NCI-H748 (cell line): ENCODE results near the gene BLMH.
"Not testable (repeated sequence)": the region's sequence is repeated elsewhere in the genome, so short reads cannot be mapped to it uniquely, and the experiment has no call there.

Experiments used
- DNase-seq: peaks from one replicate; lab custom pipeline; 2025; ENCODE audit not compliant: unreplicated experiment; lab: John Stamatoyannopoulos, UW

BLMH gene

DNA sequence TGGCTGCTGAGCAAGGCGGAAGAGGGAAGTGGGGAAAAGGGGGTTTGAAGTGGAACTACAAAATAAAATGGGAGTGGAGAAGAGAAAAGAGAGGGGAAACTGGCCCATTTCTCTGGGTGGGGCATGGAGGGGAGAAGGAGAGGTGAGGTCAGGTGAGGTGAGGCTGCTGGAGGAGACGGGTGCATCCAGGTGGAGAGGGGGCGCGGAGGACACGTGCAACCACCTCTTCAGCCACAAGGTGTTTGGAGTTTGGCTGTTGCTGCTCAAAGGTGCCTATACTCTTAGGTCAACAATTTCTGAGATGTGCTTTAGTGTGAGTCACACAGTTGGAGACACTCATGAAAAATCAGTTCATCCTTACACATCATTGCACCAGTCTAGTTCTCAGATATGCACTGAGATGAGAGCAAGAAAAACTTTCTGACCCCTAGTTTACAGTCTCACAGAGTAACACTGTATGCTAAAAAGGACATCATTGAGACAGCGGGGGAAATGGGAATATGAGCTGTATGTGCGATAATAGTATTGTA lies 61.1 kb downstream of the BLMH start:
- DNase-seq: no peak

DNA sequence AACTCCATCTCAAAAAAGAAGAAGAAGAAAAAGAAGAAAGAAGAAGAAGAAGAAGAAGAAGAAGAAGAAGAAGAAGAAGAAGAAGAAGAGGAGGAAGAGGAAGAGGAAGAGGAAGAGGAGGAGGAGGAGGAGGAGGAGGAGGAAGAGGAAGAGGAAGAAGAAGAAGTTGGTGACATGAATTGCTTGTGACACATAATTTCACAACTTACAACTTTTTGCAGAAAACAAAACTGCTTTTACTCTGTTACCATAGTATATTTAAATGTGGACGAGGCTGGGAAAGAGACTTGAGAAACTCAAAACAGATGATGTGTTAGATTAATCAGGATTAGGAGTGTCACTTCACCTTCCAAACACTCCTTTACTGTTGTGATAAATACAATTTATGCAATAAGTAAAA lies 61.7 kb downstream of the BLMH start:
- DNase-seq: not testable (repeated sequence)

DNA sequence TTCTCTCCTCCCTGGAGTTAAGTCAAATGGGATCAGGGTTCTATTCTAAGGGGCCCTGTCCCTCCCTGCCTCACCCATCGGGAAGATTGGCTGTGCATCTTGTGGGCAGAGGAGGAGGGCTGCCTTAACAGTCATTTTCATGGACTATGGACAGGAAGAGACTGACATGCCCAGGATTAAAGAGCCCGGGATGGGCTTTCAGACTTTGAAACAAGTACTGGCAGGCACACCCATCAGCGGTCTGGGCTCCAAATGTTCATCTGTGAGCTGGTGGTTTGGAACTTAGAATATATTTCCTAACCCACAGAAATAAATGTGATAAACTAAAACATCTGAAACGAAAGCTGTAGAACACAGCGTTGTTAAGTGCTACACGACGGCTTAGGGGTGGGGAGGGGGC lies 62.7 kb downstream of the BLMH start:
- no peak for DNase-seq

DNA sequence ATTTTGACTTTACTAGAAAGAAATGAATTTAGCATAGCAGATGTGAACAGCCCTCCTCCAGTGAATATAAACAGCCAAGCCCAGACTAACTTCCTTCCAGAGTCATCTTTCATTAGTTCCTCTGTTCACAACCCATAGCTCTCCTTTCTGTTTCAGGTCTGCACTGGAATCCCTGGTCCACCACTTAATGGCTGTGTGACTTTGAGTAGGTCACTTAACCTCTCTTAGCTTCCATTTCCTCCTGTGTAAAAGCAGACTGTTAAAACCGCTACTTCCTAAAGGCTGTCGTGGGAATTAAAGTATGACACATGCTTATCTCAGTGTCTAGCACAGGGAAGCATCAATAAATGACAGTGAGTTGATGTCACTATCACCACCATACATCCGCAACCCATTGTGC lies 63.7 kb downstream of the BLMH start:
- no peak for DNase-seq

DNA sequence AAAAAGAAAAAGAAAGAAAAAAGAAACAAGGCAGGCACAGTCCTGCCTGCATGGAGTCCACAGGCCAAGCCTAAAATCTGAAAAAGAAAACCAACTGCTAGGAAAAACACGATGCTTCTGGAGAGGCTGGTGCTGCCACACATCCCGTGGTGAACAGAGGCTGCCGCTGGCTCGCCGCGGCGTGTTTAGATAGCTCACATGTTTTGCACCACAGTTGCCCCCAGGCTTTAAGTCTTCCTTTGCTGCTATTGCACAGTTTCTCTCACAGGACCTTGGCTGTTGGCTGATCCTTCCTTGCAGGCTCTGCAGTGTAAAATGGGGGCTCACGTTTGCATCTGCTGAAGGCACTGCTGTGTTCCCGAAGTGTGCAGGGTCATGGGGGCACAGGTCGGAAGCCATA lies 64.9 kb downstream of the BLMH start:
- no peak for DNase-seq

DNA sequence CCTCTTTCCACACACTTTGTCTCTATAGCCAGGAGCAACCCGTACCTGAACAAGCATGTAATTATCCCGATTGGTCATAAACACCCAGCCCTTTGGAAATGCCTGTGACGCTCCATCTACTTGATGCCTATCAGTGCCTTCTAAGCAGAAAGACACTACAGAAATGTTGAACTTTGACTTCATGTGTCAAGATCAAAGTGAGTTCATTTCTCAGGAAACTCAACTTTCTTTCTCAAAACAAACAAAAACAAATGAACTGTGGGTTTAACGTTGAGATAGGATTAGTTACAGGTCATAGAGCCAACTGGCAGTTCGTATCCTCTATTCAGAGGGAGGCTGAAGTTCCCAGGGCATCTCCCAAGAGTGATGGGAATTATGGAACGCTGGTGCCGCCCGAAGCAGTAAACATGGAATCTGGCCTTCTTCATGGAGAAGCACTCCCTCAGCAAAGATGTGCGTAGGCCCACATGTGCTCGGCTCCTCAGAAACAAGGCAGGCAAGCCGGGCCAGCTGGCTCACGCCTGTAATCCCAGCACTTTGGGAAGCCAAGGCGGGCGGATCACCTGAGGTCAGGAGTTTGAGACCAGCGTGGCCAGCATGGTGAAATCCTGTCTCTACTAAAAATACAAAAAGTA lies 65.7 kb downstream of the BLMH start:
- no peak for DNase-seq

DNA sequence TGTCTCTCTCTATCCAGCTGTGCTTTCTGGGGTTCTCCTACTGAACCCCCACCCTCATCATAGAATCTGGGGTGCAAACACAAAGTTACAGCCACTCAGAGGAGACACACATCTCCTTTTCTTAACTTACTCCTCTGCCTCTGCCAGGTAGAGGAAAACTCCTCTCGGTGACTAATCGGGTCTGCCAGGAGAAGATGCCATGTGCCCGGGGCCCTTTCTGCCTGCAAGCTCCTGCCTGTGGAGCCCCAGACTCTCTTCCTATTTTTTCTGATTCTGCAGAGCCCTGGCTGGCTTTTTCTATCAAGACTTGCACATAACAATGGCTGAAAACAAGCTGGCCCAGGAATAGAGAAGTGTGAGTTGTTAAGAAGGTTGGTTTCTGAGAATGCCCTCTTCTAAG lies 66.6 kb downstream of the BLMH start:
- DNase-seq: no peak

DNA sequence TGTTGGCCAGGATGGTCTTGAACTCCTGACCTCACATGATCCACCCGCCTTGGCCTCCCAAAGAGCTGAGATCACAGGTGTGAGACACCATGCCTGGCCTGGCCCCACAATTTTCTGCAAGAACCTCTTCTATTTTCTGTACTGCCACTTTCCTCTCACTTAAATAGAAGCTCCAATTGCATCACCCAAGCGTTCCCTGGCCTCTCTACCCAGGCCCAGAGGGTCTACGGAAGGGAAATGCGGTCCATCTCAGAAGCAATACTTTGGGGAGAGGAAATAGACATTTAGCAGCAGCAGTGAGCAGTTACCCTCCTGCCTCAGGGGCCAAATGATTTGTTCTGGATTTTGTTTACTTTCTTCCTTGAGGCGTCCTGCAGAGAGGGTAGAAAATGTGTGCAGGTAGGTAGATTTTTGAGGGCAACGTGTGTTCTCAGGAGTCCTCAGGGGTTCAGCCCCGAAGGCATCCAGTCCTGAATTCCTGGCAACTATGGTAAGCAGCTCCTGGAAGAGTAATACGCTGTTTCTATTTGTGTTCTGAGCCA lies 67.3 kb downstream of the BLMH start:
- no peak for DNase-seq

DNA sequence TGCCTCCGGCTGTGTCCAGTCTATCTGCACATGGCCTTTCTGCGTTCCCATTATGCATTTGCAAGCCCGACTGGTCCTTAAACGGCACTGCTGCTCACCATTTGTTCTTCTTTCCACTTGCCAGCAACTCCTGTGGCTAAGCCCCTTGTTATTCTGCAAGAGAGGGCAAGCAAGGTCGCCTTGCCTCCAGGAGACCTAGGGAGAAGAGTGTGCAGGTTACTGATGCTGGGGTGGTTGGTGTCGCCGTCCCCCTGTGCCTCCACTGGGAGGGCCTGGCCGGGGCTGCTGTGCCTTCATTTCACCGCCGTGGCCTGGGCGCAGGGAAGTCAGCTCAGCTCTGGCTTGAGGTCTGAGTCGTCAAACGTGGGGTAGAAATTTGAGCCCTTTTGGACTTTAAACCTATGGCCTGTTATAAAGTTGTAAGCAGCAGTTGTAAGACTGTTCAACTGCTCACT lies 69.0 kb downstream of the BLMH start:
- no peak for DNase-seq

DNA sequence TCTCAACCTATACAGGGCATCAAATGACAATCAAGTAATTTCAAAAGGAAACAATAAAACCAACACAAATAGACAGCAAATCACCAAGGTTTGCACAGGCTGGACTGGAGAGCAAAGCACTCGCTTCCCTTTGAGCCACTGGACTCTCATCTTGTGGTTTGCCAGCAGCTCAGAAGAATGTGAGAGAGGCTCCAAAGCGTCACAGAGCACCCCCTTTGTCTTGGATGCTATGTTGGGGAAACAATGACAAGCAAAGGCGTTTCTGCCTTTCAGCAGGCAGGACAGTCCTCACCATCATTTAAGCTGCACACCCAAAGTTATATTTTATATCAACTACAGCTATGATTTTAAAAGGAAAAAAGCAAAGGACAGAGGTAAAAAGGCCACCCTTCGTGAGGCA lies 69.5 kb downstream of the BLMH start:
- no peak for DNase-seq

DNA sequence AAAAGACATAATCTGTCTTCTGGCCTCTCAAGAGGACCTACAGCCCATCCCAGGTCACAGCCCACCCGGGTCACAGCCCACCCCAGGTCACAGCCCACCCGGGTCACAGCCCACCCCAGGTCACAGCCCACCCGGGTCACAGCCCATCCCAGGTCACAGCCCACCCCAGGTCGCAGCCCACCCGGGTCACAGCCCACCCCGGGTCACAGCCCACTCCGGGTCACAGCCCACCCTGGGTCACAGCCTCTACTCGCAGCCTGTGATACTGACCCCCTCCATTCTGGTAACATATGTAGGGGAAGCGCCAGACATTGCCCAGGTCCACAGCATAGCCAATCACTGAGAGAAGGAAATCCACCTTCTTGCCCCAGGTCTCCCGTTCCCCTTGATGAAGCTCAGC lies 70.4 kb downstream of the BLMH start:
- DNase-seq: no peak

DNA sequence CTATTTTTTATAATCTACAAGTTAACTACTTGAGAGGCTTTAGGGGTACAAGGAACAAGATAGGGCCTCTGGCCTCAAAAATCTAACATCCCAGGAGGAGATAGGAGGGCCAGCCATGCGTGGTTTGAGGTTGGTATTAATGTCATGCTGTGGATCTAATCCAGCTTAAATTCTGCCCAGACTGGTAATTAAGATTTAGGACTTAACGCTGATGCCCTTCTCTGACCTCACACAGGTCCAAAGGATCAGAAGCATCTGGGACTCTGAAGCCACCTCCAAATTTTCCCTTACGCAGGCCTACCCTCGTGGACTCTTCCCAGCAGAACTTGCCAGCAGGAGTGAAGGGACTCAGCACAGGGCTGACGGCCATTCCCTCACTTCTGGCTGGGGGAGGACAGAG lies 71.3 kb downstream of the BLMH start:
- DNase-seq: no peak

DNA sequence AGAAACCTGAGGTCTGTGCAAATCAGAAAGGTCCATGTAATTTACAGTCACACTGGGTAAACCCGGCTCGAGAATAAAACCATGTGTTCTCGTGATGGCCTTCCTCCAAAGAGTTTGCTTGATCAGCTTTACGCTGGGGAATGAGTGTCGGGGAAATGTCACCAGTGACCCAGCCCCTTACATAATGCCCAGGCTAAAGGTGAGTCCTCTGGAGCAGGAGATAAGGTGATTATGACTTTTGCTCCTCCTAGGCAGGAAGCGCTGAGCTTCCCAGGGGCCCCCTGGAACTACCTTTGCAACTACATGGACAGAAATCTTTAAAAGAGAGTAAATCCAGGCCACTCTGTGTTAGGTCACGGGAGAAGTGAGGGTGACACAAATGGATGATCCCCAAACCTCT lies 71.9 kb downstream of the BLMH start:
- no peak for DNase-seq

DNA sequence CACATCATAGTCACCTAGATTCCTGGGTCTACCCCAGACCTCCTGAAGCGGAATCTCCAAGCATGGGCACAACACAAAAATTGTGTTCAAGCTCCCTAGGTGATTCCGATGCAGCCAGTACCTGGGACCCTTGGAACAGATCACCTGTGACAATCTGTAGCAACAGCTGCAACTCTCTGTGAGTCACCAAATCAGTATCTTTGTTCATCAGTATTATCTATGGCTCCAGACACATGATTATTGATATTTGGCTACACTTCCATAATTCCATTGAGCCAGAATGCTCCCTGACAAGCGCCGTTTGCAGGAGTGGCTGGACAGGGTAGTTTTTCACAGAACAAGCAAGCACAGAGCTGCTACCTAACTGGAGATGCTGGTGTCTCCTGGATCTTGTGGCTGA lies 72.4 kb downstream of the BLMH start:
- DNase-seq: no peak

DNA sequence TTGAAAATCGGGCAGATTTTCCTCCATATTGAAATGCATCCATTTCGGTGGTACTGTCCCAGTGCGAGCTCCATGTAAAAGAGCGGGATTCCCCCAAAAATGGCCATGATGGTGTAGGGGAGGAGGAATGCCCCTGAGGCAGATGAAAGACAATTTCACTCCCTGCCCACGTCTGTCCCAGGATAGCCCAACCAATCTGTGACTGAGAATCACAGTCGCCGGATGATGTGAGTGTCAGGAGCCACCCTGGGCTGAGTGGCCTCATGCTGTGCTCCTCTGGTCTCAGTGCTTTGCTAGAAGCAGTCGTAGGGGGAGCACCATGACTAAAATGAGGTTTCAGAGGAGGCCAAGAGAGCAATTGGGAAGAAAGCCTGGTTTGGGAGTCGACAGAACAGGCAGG lies 72.9 kb downstream of the BLMH start:
- peak; percentile 11 for DNase-seq

DNA sequence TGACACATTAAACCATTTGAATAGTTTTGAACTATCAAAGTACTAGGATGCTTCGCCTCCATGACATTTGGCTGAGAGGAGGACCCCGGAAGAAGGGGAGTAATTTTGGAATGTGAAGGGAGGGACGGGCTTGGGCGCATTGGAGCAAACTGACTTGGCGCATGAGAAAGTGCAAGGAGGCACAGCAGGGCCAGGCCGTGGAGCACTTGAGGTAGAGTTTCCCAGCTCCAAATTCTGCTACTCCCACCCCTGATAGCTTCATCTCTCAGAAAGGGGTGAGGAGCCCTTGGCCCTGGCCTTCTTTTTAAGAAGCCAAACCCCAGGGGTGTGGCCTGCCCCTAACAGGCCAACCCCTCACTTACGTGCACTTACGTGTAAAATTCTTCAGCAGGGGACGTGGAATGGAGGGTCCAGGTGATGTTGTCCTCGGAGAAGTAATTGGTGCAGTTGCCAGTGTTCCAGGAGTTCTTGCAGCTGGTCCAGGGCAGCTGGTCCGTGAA lies 73.9 kb downstream of the BLMH start:
- no peak for DNase-seq

DNA sequence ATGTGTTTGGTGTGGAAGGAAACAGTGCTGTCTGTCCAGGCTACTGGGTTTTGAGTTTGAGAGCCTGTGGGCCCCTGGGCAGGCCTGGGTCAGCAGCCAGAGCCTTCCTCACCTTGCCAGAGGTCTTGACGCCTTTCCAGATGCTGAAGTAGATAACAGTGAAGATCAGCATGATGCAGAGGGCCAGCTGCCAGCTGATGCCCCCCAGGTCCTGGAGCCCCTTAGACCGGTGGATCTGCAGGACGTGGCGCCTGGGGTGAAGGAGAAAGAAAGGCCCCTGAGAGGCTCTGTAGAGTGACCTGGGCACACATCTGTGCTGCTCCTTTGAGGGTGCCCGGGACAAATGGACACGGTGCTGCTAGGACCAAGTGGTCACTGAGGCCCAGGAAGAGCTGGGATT lies 74.7 kb downstream of the BLMH start:
- no peak for DNase-seq

DNA sequence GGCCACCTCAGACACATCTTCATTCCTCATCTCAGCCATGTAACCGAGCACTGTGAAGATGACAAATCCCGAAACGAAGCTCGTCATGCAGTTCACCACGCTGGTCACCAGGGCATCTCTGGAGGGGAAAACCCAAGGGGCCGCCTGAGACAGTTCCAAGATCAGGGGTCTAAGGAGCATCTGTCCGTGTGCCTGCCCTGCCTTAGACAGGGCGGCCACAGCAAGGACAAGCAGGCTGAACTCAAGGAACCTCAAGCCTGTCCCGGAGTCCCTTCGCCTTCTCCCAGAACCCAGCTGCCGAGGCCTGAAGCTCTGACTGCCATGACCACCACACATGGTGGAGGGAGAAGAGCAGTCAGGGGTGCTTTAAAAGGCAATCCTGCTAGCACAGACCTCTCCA lies 79.0 kb downstream of the BLMH start:
- DNase-seq: no peak

DNA sequence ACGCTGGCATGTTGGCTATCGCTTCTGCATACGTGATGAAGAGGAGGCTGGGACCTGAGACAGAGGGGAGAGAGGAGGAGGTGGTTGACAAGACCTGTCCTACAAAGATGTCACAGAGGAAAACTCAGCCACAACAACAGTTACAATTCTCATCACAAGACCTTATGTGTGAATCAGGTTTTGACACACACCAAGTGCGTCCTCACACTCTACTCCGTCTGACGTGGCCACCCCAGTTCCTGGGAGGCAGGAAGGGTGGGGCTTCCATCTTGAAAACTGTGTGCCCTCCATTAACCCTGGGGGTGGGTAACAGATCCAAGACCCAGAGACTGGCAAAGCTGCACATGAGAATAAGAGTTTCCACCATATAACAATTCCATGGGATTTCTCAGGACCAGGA lies 80.4 kb downstream of the BLMH start:
- no peak for DNase-seq

DNA sequence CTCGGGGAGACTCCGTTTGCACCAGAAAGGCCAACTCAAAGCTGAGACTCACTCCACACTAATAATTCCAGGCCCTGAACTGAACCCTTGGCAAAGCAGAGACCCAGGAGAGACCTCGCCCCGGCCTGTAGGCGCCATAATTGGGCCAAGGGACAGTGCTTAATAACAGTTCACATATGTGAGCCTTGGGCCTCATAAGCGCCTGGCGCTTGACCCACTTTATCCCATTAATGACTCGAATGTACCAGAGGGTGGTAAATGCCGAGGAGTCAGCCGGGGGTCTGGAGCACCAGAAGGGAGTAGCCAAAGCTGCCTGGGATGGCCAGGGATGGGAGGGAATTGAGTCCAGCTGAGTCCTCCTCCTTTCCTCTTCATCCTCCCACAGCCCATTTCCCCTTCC lies 80.8 kb downstream of the BLMH start:
- no peak for DNase-seq

DNA sequence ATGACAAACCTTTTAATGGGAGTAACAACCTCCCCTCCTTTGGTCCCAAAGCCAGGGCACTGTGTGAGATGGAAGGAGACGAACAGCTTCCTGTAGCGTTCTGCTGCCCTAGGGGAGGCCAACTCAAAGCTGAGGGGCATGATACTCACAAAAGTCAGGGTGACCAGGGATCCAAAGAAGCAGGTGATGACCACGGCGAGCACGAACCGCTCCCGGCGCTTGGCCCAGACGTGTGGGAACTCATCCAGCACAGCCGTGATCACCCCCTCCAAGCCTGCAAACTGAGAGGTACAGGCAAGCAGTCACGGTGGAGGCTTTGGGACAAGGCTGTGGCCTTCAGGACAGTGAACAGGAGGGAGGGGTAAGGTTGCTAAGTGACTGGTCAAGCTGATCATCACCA lies 81.4 kb downstream of the BLMH start:
- DNase-seq: no peak

DNA sequence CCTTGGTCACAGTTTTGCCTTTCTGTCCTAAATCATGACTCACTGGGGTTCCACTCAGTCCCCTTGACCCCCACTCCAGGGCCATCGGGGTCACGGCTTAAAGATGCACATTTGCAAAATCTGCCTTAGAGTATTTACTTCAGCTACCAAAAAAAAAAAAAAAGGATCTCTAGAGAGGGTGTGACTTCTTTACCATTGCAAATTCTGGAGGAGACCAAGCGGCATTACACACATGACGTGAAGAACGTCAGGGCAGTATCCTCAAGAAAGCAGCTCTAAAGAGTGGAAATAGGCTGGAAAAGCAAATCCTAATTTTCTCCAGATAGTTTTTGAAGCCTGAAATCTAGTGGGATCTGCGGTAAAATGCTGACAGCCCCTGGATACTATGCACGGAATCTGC lies 81.8 kb downstream of the BLMH start:
- no peak for DNase-seq

DNA sequence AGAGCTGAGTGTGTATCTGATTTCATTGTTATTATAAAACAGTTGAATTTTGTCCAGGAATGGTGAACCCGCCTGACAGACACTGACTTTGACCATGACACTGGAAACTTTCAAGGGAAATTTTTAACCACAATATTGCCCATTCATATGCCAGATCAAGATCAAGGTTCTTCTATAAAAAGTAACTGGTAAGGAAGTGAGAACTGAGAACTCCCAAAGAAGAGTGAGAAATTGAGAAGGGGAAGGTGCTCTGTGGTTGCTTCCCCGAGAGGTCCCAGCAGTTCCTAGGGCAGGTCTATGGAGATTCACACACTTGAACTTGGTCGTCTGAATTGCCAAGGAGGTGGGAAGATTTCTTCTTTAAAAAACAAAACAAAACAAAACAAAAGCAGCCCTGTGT lies 83.5 kb downstream of the BLMH start:
- no peak for DNase-seq
